Effector memory CD4-positive, alpha-beta T cell (primary cell): ENCODE measurements around the gene ASCC2.
"Not testable (repeated sequence)": the region's sequence is repeated elsewhere in the genome, so short reads cannot be mapped to it uniquely, and the experiment has no call there.

Source experiments
- DNase-seq, 3 donors: peaks; one replicate each; pipeline ENCODE4 v3.0.0-alpha.2; 2020
- H3K27ac ChIP-seq: 2 replicates; pipeline ENCODE4 v1.7.0; 2013; ENCODE audit warnings: mild to moderate bottlenecking, low read length, moderate library complexity; ENCODE audit not compliant: insufficient read depth, poor library complexity, severe bottlenecking
- H3K27me3 ChIP-seq: replicated peaks from 2 replicates; pipeline ENCODE4 v1.7.0; 2013; ENCODE audit warnings: mild to moderate bottlenecking, low read length; ENCODE audit not compliant: insufficient read depth, control insufficient read depth, poor library complexity, severe bottlenecking
- H3K36me3 ChIP-seq: 2 replicates; pipeline ENCODE4 v1.7.0; 2013; ENCODE audit warnings: mild to moderate bottlenecking, low read length, moderate library complexity; ENCODE audit not compliant: control insufficient read depth, insufficient read depth
- H3K4me1 ChIP-seq: 2 replicates; pipeline ENCODE4 v1.7.0; 2013; ENCODE audit warnings: low read length, mild to moderate bottlenecking; ENCODE audit not compliant: control insufficient read depth, insufficient read depth, poor library complexity, severe bottlenecking
- H3K4me3 ChIP-seq: 2 replicates; pipeline ENCODE4 v1.7.0; 2013; ENCODE audit warnings: low read length, low read depth, mild to moderate bottlenecking; ENCODE audit not compliant: insufficient read depth, poor library complexity, severe bottlenecking
- H3K9me3 ChIP-seq: 2 replicates; pipeline ENCODE4 v1.7.0; 2013; ENCODE audit warnings: mild to moderate bottlenecking, low read length, moderate library complexity; ENCODE audit not compliant: control insufficient read depth

The ASCC2 gene

DNA sequence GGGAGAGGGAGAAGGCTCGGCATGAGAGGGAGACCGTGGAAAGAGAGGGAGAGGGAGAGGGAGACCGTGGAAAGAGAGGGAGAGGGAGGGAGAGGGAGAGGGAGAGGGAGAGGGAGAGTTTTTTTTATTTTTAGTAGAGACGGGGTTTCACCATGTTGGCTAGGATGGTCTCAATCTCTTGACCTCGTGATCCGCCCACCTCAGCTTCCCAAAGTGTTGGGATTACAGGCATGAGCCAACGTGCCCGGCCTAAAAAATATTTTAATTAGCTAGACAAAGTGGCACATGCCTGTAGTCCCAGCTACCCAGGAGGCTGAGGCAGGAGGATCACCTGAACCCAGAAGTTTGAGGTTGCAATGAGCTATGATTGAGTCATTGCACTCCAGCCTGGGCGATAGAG is 21.0 kb upstream of the ASCC2 start:
- H3K9me3 ChIP-seq, H3K36me3 ChIP-seq, H3K4me1 ChIP-seq, DNase-seq, H3K4me3 ChIP-seq, H3K27me3 ChIP-seq, H3K27ac ChIP-seq: not testable (repeated sequence)

DNA sequence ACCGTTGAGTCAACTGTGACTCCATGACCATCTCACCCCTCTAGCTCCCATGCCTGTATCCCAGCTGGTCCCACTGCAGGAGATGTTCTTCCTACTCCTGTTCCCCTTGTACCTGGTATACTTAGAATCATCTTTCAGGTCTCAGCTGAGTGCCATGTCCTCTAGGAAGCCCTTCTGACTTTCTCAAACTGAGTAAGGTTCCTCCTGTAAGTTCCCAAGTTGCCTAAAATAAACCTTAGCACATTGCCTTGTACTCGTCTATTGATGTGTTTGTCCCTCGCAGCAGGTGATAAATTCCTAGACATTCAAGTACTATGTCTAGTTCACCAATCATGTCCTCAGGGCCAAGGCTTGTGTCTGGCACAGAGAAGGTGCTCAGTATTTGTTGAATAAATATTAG is 18.4 kb upstream of the ASCC2 start:
- no peak for DNase-seq
- Histone ChIP-seq H3K27me3 (no peaks in the 10 kb centered on the region), H3K4me1 (no peaks in the 10 kb centered on the region)

DNA sequence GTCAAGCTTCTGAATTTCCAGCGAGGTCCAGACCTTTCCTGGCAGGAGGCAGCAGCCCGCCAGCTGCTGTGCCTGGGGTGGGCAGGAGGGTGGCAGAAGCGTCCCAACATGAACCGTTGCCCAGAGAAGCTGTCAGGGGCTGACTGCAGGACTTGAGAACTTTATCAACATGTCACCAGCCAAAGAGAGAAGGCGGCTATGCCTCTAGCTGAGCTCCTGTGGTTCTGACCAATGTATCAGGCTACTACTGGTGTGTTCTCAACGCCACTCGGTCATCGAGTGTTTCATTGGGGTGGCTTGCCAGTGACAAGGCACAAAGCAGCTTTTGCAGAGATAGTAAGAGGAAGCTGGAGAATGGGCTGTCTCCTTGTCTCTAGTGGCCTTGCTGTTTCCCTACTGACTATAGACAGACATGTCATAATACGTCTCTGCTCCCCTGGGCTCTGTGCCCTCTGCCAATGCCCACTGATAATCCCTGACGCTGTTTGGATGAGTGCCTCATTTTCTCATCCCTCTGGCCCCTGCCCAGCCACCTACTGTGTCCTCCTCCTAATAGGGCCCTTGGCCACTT is 17.6 kb upstream of the ASCC2 start:
- Histone ChIP-seq H3K9me3 (no peaks in the 10 kb centered on the region), H3K27me3 (no peaks in the 10 kb centered on the region), H3K4me3 (no peak overlapping the region), H3K36me3 (no peaks in the 10 kb centered on the region), H3K27ac (no peak overlapping the region), H3K4me1 (no peaks in the 10 kb centered on the region)
- DNase-seq: no peak

More for the DNA sequence above, 18.4 kb upstream of the ASCC2 start:
- no peaks in the 10 kb centered on the region for H3K9me3 ChIP-seq
- no peak overlapping the region for H3K4me3 ChIP-seq
- no peak overlapping the region for H3K27ac ChIP-seq
- H3K36me3 ChIP-seq: no peaks in the 10 kb centered on the region

DNA sequence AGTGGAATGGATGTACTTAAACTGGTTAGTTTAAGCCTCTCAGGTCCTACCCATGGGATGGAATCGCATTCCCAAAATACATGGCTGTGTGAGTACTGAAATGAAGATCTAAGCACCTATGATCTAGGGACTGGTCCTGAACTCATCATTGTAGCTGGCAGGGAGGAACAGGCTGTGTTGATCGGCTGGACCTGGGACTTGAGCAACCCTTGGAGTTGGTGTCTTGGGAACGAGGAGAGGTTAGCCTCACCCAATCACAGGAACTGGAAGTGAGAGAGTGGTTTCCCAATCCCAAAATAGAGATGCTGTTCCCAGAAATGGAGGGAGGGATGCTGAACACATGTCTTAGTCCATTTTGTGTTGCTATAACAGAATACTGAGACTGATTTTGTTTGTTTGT is 16.4 kb upstream of the ASCC2 start:
- H3K4me3 ChIP-seq: no peak overlapping the region
- no peaks in the 10 kb centered on the region for H3K36me3 ChIP-seq
- no peaks in the 10 kb centered on the region for H3K27me3 ChIP-seq
- no peak for DNase-seq
- H3K9me3 ChIP-seq: no peaks in the 10 kb centered on the region
- H3K27ac ChIP-seq: no peak overlapping the region
- no peaks in the 10 kb centered on the region for H3K4me1 ChIP-seq

DNA sequence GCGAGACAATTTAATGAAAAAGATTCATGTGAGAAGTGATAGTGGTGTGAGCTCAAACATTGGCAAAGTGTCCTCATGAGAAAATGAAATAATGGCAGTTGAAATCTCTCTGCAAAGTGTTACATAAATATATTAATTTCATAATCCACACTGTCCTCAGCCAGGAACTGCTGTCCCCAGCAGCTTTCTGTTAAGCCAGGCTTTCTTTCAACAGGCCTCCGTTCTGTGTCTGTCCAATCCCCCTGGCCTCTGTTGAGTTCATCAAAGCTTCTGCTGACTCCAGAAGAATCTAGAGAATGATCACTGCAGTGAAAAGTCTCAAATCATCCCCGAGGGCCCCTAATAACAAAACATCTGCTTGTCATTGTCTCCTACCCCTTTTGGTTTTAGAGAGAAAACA is 10.0 kb upstream of the ASCC2 start:
- no peaks in the 10 kb centered on the region for H3K27me3 ChIP-seq
- H3K4me3 ChIP-seq: no peak overlapping the region
- no peaks in the 10 kb centered on the region for H3K36me3 ChIP-seq
- no peak overlapping the region for H3K27ac ChIP-seq
- no peaks in the 10 kb centered on the region for H3K9me3 ChIP-seq
- no peak for DNase-seq
- no peaks in the 10 kb centered on the region for H3K4me1 ChIP-seq

DNA sequence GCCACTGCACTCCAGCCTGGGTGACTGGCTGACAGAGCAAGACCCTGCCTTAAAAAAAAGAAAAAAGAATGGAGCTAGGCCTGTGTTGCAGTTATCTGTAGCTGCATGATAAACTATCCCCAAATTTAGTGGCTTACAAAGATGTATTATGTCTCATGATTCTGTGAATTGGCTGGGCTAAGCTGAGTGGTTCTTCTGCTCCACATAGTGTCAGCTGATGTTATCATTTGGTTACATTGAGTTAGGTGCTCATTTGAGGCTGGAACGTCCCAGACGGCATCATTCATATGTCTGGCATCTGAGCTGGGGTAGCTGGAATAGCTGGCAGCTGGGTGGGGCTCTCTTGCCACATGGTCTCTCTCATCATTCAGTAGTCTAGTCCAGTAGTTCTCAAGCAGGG is 8.2 kb upstream of the ASCC2 start:
- Histone ChIP-seq H3K9me3 (no peaks in the 10 kb centered on the region), H3K4me1 (no peaks in the 10 kb centered on the region), H3K27me3 (no peaks in the 10 kb centered on the region), H3K27ac (no peak overlapping the region), H3K36me3 (no peaks in the 10 kb centered on the region), H3K4me3 (no peak overlapping the region)
- DNase-seq: no peak

DNA sequence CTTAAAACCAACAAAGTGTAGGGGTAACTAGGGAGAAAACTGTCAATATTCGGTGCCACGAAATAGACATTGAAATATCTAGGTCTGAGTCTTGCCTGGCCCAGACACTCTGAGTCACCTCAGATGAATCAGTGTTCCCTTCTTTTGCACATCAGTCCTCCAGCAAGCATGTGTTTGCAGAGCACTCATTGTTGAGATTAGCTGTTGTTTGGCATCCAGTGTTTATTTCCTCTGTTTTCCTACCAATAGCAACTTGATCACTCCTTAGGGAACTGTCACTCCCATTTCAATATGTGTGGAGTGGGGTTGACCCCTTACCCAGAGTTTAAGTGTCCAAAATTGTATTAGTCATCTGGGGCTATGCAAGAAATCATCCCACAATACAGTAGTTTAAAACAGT is 4.7 kb upstream of the ASCC2 start:
- no peak overlapping the region for H3K4me3 ChIP-seq
- no peaks in the 10 kb centered on the region for H3K36me3 ChIP-seq
- H3K27ac ChIP-seq: no peak overlapping the region
- no peaks in the 10 kb centered on the region for H3K27me3 ChIP-seq
- H3K9me3 ChIP-seq: no peaks in the 10 kb centered on the region
- peaks cover 8% of the 10 kb centered on the region for H3K4me1 ChIP-seq
- DNase-seq: no peak

DNA sequence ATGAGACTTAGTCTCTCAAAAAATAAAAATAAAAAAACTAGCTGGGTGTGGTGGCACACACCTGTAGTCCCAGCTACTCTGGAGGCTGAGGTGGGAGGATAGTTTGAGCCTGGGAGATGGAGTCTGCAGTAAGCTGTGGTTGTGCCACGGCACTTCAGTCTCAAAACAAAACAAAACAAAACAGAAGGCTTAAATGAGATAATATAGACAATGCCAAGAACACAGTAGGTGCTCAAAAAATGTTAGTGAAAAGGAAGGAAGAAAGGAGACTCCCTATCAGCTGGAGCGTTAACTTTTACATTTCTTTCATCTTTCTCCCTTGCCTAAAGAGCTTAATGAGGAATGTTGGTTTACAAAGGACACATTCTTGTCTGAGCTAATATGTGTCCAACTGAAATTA is 4.1 kb upstream of the ASCC2 start:
- H3K27me3 ChIP-seq: no peaks in the 10 kb centered on the region
- no peak overlapping the region for H3K4me3 ChIP-seq
- H3K4me1 ChIP-seq: peaks cover 13% of the 10 kb centered on the region
- H3K27ac ChIP-seq: no peak overlapping the region
- no peaks in the 10 kb centered on the region for H3K9me3 ChIP-seq
- no peak for DNase-seq
- H3K36me3 ChIP-seq: no peaks in the 10 kb centered on the region

DNA sequence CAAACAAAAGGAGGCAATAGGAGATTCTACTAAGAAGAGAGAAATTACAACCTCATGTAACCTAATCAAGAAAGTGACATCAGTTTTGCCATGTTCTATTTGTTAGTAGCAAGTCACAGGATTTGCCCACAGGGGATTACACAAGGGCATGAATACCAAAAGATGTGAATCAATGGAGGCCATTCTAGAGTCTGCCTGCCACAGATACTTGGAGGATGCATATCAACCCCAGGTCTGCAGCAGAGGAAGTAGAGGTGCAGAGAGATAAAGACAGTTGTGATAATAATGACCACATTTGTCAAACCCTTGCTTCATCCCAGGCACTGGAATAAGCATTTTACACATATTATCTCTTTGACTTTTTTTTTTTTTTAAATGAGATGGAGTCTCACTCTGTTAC is 2.4 kb upstream of the ASCC2 start:
- Histone ChIP-seq H3K4me1 (peaks cover 18% of the 10 kb centered on the region), H3K27ac (no peak overlapping the region), H3K36me3 (no peaks in the 10 kb centered on the region), H3K27me3 (no peaks in the 10 kb centered on the region), H3K9me3 (no peaks in the 10 kb centered on the region), H3K4me3 (no peak overlapping the region)
- DNase-seq: no peak

DNA sequence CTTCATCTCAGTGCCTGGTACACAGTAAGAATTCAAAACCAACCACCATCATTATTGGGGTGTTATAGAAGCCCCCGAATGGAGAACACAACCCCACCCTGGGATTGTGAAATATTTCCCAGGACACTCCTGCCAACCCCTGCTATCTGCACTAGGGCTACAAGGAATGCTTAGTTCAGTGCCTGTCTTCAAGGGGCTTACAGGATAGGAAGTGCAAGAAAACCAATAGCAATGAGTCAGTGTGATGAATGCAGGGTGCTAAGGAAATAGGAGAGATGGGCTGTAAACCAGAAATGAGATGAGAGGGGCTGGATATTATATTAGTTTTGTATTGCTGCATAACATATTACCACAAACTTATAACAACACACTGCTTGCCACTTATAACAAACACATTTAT is 965 bp upstream of the ASCC2 start:
- H3K27ac ChIP-seq: peak overlapping the region; percentile 85
- no peak for DNase-seq
- H3K4me1 ChIP-seq: peaks cover 20% of the 10 kb centered on the region
- H3K27me3 ChIP-seq: no peaks in the 10 kb centered on the region
- H3K9me3 ChIP-seq: no peaks in the 10 kb centered on the region
- peaks cover 4% of the 10 kb centered on the region for H3K36me3 ChIP-seq
- H3K4me3 ChIP-seq: peak overlapping the region; percentile 94

DNA sequence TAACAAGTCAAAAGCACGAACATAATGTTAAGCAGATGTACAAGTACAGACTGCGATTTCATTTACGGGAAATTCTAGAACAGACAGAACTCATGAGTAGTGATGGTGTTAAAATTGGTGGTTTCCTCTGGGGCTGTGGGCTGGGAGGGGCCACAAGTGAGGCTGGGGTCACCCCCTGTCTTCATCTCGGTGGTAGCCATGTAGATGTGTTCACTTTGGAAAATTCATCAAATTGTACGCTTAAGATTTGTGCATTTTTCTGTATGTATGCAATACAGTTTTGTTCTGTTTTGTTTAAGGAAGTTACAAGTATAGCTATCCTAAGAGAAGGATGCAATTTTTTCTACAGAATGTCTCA is 504 bp upstream of the ASCC2 start:
- peaks cover 20% of the 10 kb centered on the region for H3K4me1 ChIP-seq
- peaks cover 7% of the 10 kb centered on the region for H3K36me3 ChIP-seq
- H3K9me3 ChIP-seq: no peaks in the 10 kb centered on the region
- DNase-seq: no peak
- no peaks in the 10 kb centered on the region for H3K27me3 ChIP-seq
- H3K27ac ChIP-seq: peak overlapping the region; percentile 85
- peak overlapping the region; percentile 94 for H3K4me3 ChIP-seq
